ENCODE data around the gene ANK2.

- TF ChIP-seq CTCF (IDR thresholded peaks at IDR 0.05; ENCODE audit: insufficient read depth, low read depth, low read length), result no peak
- TF ChIP-seq EZH2 (IDR thresholded peaks at IDR 0.05; ENCODE audit: insufficient read depth, low read length), result no peak
These were observed 24.0 kb upstream of the ANK2 start for GRCh38 chr4:113025416-113025815.

All from astrocyte (in vitro differentiated cells and primary cell).